ENCODE data around the gene PDF.
"Not testable (repeated sequence)": the region's sequence is repeated elsewhere in the genome, so short reads cannot be mapped to it uniquely, and the experiment has no call there.

Gene PDF

GRCh38 chr16:69316595-69317034 is 13.8 kb downstream of the PDF start:
- no peak for DNase-seq (ENCODE audit: low spot score)

- DNase-seq (ENCODE audit: low spot score): no peak
These were observed 14.7 kb downstream of the PDF start for GRCh38 chr16:69315486-69316311.

DNA sequence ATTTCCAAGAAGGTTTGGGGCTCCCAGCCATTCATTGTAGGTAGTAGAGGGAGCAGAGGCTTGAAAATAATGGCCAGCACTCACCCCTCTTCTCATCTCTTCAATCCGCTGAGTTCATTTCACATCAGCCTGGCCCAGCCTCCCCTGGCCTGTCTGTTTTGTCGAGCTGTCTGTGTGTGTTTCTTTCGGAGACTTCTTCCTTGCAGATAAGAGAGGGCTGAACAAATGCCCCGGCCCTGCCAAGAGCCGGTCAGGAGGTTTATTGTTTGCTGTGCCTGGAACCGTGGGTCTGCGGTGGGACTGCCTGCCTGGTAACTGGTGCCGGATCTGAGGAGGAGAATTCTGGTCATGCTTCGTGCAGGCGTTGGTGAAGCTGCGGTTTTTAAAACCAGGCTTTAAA is 15.9 kb downstream of the PDF start:
- no peak for DNase-seq (ENCODE audit: low spot score)

- no peak for DNase-seq (ENCODE audit: low spot score)
These were observed 16.9 kb downstream of the PDF start for GRCh38 chr16:69313469-69313868.

GRCh38 chr16:69311533-69312387 is 18.6 kb downstream of the PDF start:
- no peak for DNase-seq (ENCODE audit: low spot score)

GRCh38 chr16:69310653-69311532 is 19.5 kb downstream of the PDF start, which contains the start of gene VPS4A:
TSS of gene VPS4A (plus strand) at chr16:69311350. CDS start at chr16:69311512, 162 bp downstream.
- DNase-seq (ENCODE audit: low spot score): peak; percentile 98

DNA sequence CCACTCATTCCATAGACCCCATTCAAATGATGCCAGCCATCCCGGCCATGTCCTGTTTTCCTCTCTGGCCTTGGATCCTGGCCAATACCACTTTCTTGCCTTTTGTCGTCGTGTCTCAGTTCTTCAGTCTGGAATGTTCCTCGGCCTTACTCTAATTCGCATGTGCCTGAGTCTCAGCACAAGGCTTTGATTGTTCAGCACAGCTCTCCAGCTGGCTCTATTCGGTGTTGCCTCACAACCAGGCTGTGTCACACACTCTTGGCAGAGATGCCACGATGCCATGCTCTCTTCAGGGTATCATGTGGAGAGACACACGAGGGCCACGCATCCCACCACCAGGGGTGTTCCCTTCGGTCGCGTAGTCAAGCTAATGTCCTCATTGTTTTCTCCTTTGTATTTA is 21.1 kb downstream of the PDF start:
- peak; percentile 73 for DNase-seq (ENCODE audit: low spot score)

- no peak for DNase-seq (ENCODE audit: low spot score)
These were observed 22.5 kb downstream of the PDF start for GRCh38 chr16:69307856-69308255.

DNA sequence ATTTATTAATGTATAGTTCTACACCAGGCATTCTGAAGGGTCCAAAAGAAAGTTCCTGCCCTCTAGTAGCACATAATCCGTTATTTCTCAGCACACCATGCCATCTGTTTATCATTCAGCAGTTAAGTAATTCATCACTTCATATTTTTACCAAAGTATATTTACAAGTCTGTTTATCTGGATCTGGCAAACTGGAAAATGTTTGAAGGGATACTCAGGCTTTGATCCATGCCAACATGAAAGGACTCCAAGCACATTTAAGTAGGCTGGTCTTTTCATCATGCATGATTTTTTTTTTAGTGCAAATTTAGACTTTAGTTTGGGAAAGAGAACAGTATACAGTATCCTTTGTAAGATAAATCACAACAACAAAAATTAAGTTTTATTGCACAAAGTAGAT is 23.3 kb downstream of the PDF start:
- no peak for DNase-seq (ENCODE audit: low spot score)

DNA sequence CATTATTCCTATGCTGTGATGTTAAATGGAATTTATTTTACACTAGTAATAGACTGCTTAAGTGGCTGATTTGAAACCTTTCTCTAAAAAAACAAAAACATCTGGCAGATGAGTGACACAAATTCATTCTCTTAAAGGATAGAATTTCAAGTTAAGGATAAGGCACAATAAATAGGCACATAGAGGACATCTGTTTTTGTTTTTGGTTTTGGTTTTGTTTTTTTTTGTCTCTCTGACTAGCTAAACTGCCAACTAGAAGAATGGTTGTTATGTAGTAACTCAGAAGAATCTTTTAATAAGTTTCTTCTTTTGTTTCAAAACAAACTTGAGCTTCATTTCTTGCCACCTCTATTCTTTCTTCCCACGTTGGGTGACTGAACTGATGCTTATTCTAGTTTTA is 24.4 kb downstream of the PDF start:
- DNase-seq (ENCODE audit: low spot score): no peak

DNA sequence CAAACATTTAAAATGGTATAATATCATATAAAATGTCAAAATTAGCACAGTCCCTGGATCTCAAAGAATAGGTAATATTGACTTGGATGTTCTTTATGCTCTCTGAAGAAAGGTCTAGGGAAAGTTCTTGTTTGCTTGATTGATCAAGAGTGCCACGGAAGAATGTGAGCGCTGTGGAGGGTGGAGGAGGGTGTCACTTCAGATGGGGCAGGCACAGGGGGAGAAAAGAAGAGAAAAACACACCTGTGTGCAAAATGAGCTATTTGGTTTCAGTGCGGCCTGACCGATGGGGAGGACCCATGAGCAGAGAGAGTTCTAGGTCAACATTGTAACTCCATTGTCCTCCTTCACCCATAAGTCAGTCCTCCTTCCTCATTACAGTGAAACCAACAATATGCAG is 28.1 kb downstream of the PDF start:
- DNase-seq (ENCODE audit: low spot score): no peak

GRCh38 chr16:69301861-69302260 is 28.5 kb downstream of the PDF start:
- no peak for DNase-seq (ENCODE audit: low spot score)

GRCh38 chr16:69301187-69301586 is 29.2 kb downstream of the PDF start:
- DNase-seq (ENCODE audit: low spot score): no peak

DNA sequence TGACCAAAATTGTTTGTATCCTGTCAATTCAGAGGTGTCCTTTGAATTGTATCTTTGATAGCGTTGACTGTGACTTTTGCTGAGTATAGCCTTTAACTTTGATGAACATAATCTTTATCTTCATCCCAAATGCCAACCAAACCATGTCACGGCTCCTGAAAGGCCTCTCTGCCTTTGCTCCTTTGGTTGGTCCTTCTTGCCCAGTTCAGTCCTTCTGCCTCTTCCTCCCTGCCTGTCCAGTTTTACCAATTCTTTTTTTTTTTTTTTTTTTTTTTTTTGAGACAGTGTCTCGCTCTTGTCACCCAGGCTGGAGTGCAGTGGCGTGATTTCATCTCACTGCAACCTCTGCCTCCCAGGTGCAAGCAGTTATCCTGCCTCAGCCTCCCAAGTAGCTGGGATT is 32.1 kb downstream of the PDF start:
- no peak for DNase-seq (ENCODE audit: low spot score)

GRCh38 chr16:69296771-69297170 is 33.6 kb downstream of the PDF start:
- not testable (repeated sequence) for DNase-seq (ENCODE audit: low spot score)

DNA sequence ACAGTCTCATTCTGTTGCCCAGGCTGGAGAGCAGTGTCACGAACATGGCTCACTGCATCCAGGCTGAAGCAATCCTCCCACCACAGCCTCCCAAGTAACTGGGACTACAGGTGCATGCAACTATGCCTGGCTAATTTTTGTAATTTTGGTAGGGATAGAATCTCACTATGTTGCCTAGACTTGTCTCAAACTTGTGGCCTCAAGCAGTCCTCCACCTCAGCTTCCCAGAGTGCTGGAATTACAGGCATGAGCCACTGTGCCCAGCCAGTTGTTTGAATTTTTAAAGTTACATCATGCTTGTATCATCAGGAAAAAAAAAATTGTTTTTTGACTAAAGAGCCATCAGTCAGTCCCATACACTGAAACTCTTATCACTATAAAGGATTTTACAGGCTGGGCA is 36.3 kb downstream of the PDF start:
- DNase-seq (ENCODE audit: low spot score): no peak

- DNase-seq (ENCODE audit: low spot score): no peak
These were observed 37.0 kb downstream of the PDF start for GRCh38 chr16:69293401-69293800.

DNA sequence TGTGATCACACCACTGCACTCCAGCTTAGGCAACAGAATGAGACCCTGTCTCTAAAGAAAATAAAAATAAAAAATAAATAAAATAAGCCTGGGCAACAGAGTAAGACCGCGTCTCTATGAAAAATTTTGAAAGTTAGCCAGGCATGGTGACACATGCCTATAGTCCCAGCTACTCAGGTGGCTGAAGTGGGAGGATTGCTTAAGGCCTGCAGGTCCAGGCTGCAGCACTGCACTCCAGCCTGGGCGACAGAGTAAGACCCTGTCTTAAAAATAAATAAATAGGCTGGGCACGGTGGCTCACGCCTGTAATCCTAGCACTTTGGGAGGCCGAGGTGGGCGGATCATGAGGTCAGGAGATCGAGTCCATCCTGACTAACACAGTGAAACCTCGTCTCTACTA is 38.7 kb downstream of the PDF start:
- not testable (repeated sequence) for DNase-seq (ENCODE audit: low spot score)

DNA sequence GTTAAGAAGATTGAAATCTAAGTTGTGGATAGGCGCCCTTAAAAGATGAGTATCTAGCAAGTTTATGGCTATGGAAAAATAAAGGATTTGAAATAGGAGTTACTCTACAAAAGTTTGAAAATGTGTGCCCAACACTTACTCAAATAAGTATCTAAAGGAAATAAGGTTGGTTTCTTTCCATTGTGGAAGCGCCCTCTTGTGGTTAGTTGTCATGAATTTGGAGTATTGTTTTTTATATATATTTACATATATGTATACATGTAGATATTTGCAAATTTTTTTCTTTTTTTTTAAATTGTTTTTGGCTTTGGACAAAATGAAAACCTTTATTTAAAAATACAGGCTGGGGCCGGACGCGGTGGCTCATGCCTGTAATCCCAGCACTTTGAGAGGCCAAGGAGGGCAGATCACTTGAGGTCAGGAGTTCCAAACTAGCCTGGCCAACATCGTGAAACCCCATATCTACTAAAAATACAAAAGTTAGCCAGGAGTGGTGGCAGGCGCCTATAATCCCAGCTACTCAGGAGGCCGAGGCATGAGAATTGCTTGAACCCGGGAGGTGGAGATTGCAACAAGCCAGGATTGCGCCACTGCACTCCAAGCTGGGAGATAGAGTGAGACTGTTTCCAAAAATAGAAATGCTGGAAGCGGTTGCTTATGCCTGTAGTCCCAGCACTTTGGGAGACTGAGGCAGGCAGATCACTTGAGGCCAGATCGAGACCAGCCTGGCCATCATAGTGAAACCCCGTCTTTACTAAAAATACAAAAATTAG is 43.3 kb downstream of the PDF start:
- DNase-seq (ENCODE audit: low spot score): peak; percentile 49

DNA sequence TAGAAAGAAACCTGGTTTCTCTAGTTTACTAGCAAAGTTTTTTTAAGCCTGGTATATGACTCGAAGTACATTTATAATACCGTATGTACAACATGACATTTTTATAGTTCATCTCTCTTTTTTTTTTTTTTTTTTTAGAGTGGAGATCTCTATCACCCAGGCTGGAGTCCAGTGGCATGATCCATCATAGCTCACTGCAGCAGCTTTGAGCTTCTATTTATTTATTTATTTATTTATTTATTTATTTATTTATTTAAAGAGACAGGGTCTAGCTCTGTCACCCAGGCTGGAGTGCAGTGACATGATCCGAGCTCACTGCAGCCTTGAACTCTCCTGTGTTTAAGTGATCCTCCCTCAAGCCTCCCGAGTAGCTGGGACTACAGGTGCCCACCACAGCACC is 45.1 kb downstream of the PDF start:
- no peak for DNase-seq (ENCODE audit: low spot score)

DNA sequence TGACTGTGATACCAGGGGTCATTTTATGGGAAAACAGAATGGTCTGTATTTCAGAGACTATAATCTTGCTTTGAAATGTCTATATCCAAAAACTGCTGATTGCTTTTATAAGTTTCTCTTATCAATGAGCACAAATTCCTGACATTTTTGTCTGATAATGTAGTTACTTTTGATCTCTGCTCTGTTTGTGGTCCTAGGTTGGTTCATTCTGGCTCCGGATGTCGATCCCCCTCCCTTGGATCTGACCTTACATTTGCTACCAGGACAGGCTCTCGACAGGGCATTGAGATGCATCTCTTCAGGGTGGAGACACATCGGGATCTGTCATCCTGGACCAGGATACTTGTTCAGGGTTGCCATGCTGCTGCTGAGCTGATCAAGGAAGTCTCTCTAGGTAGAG is 46.5 kb downstream of the PDF start:
- no peak for DNase-seq (ENCODE audit: low spot score)
